Skeletal muscle satellite cell (primary cell): ENCODE measurements around the gene ZDHHC14.

ENCODE experiments used
- H3K27me3 ChIP-seq: 2 replicates; pipeline ENCODE4 v1.7.0; 2013; ENCODE audit warnings: low read length; ENCODE audit not compliant: control insufficient read depth, insufficient read depth
- H3K36me3 ChIP-seq: 2 replicates; pipeline ENCODE4 v1.7.0; 2013; ENCODE audit warnings: mild to moderate bottlenecking, control low read depth, low read length; ENCODE audit not compliant: insufficient read depth
- H3K4me1 ChIP-seq: 2 replicates; pipeline ENCODE4 v1.7.0; 2013; ENCODE audit warnings: low read length; ENCODE audit not compliant: control insufficient read depth, insufficient read depth
- H3K4me2 ChIP-seq: 2 replicates; pipeline ENCODE4 v1.7.0; 2013; ENCODE audit warnings: mild to moderate bottlenecking, low read length
- H3K4me3 ChIP-seq: 2 replicates; pipeline ENCODE4 v1.7.0; 2013; ENCODE audit warnings: low read length
- H3K9ac ChIP-seq: 2 replicates; pipeline ENCODE4 v1.7.0; 2013; ENCODE audit warnings: mild to moderate bottlenecking, low read depth, low read length, moderate library complexity
- H3K9me3 ChIP-seq: replicated peaks from 2 replicates; pipeline ENCODE4 v1.7.0; 2013; ENCODE audit warnings: mild to moderate bottlenecking, control low read depth, low read length

ZDHHC14 gene

DNA sequence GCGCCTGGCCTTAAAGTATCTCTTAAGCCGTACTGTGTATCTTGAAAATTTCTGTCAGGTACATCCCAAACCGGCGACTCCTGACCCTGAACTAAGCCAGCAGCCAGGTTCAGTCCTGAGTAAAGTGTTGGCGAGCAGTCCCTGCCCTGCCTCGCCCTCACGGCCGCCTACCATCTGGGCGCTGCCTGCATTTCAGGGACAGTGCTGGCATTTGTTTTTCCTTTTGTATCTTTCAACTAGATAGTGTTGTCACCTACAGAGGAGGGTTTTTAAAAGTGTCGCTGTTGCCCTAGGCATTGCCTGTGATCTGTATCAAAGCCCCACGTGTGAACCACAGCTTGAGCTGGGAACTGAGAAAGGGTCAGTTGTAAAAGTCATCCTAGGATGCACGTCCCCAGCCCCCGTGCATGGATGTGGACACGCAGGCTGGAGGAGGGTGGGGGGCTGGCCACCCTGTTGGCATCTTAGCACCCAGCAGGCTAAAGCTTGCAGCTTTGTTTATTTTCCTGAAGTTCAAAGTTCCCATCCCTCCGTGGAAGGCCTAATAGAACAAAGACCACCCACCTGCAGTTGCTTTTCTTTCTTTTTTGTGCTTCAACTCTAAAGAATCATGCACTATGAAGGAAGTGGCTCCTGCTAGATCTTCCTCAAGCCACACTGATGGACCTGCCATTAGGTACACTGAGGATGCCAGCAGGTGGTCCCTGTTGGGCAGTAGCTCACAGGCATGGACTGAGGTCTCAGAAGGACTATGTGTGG is 136.8 kb downstream of the ZDHHC14 start:
- H3K4me2 ChIP-seq = no peak overlapping the region
- no peaks in the 10 kb centered on the region for H3K9me3 ChIP-seq
- peaks cover 7% of the 10 kb centered on the region for H3K4me1 ChIP-seq
- no peak overlapping the region for H3K4me3 ChIP-seq
- H3K9ac ChIP-seq = no peak overlapping the region
- H3K27me3 ChIP-seq = no peaks in the 10 kb centered on the region
- no peaks in the 10 kb centered on the region for H3K36me3 ChIP-seq

DNA sequence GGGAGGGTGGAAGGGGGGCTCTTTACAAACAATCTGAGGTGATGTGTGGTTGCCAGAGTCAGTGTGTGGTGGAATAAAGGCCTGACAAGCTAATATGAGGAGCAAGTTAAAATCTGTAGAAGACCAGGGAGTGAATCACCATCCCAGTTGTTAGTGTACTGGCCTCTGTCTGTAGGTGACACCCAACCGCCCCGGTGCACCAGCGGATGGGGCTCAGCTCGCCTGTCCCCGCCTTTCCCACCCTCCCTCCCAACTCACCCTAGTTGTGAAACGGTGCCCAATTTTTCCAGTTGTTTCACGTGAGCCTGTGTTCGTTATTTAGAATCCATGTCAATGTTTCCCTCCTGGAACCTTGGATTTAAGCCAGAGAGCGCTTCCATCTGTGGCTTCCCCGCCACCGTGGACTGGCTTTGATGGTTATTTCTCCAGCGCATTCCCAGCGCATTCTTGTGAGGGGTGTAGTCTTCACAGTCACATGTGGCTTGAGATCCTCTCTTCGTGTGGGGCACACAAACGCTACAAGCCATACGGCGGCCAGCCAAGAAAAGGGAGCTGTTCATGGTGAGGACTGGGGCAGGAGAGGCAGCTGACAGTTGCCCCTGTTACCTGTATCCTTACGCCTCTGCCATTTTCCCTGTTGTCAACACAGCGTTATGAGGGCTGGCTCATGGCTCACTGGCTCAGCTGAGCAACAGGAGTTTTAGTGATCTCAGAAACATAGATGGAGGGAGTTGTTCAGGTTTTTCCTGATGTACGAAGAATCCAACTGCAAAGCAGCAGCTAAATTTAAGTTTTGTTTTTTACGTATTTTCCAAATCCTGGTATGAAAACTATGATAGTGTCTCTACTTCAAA is 137.6 kb downstream of the ZDHHC14 start:
- Histone ChIP-seq H3K9ac (no peak overlapping the region), H3K4me3 (no peak overlapping the region), H3K4me2 (no peak overlapping the region)

DNA sequence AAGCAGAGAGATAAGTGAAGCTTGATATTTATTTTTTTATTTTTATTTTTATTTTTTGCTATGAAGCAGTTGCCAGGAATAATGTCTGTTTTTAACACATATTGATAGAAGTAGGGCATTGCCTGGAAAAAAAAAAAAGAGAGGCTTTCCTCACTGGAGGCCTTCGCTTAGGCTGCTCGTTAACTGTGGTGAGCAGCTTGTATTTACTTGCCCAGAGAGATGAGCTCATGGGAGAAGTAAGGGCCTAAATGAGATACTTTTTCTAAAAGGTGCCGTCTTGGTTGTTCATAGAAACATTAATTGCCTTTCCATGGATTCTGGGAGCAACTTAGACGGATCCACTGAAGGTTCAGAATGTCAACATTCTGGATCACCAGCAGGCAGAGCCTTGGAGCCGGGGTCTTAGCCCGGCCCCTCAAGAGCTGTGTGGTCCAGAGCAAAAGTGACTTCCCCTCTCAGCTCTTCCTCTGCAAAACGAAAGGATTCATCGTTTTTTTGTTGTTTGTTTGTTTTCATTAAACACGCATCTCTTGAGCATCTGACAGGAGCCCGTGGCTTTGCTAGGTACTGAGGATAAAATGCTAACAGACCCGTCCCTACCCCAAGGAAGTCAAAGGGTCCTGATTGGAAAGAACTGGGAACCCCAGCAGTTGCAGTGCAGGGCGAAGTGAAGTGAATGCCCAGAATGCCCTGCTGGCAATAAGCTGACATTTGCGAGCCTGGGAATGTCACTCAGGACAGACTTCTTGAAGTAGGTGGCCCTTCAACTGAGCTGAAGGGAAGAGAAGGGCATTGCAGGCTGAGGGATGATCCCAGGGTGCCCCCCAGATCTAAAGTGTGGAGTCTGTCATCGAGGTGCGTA is 138.5 kb downstream of the ZDHHC14 start:
- H3K36me3 ChIP-seq = no peaks in the 10 kb centered on the region
- no peaks in the 10 kb centered on the region for H3K9me3 ChIP-seq
- H3K4me1 ChIP-seq = peaks cover 7% of the 10 kb centered on the region
- H3K9ac ChIP-seq = no peak overlapping the region
- no peaks in the 10 kb centered on the region for H3K27me3 ChIP-seq
- H3K4me2 ChIP-seq = no peak overlapping the region
- no peak overlapping the region for H3K4me3 ChIP-seq

More for the DNA sequence above, 137.6 kb downstream of the ZDHHC14 start:
- Histone ChIP-seq H3K9me3 (no peaks in the 10 kb centered on the region), H3K27me3 (no peaks in the 10 kb centered on the region), H3K4me1 (peaks cover 7% of the 10 kb centered on the region), H3K36me3 (no peaks in the 10 kb centered on the region)

DNA sequence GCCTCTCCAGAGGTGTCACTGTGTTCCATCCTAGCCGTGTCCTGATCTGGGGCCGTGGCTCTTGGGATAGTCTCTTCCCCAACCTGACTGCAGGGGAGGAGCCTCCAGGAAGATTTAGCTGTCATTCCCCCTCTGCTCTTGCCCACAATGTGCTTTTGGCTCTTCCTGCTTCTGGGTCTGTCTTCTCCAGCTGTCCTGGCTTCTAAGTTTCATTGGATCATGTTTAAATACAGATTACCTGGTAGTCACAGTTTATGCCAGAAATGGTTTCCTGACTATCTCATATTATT is 139.1 kb downstream of the ZDHHC14 start:
- H3K36me3 ChIP-seq = no peaks in the 10 kb centered on the region
- H3K9ac ChIP-seq = no peak overlapping the region
- peaks cover 2% of the 10 kb centered on the region for H3K4me1 ChIP-seq
- no peaks in the 10 kb centered on the region for H3K9me3 ChIP-seq
- H3K4me2 ChIP-seq = no peak overlapping the region
- H3K4me3 ChIP-seq = no peak overlapping the region
- H3K27me3 ChIP-seq = no peaks in the 10 kb centered on the region

DNA sequence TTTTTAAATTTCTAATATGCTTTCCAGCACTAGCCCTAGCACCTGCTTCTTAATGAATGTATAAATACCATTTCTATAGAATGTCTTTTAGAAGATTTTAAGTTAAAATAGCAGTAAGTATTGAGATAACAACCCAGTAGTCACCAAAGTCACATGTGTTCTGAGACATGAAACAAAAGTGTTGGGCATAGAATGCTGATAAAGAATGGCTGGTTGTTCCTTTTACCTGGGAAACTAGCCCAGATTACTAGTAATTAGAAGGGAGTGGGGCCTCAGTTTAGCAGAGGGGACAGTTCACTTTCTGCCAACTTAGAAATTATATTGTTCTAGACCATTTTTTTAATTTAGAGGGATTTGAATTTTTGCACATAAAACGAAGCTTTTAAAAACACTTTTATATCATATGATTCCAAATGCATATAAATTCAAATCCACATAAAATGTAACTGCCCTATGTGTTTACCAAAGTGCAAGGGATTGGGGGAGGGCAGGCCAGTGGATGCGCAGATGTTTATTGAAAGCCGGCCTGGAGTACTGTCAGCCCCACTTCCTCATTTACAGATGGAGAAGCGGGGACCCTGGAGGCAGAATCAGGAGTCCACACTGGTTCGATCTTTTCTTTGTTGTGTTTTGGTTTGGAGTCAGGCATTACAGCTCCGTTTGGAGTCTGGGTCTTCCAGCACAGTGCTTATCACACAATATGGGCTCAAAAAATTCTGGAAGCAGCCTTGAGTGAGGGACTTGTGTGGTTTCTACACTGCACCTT is 139.8 kb downstream of the ZDHHC14 start:
- Histone ChIP-seq H3K9ac (no peak overlapping the region), H3K4me2 (no peak overlapping the region)

DNA sequence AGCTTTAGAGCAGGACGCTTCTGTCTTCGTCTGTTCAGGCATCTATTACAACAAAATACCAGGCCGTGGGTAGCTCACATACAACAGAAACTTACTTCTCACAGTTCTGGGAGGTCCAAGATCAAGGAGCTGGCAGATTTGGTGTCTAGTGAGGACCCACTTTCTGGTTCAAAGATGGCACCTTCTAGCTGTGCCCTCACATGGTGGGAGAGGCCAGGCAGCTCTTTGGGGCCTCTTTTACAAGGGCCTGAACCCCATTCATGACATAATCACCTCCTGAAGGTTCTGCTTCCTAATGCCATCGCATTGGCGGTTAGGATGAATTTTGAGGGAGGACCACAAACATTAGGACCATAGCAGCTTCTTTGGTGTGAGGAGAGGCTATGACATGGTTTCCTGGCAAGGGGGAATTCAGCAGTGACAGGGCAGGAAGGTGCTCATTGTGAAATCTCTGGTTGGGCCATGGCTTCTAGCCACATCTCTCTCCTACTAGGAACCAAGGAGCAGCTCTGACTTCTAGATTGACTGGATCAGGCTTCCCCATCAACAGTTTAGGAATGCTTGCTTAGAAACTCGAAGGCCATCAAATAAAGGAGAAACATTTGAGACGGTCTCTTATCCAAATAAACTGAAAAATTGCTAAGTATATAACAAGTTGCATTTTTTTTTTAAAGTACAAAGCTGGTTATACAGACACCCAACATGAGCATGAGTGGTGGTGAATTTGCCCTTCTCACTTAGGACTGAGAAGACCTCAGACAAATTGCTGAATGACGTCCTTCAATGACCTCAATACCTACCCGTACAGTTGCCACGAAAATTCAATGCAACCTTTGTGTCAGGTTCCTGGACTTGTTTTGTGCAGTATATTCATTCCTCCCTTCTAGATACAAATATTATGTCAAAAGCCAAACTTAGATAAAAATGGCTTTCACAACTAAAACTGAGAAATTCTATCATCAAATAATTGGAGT is 140.7 kb downstream of the ZDHHC14 start:
- Histone ChIP-seq H3K9ac (no peak overlapping the region), H3K4me3 (no peak overlapping the region), H3K4me1 (no peaks in the 10 kb centered on the region), H3K4me2 (no peak overlapping the region), H3K27me3 (no peaks in the 10 kb centered on the region), H3K9me3 (no peaks in the 10 kb centered on the region), H3K36me3 (no peaks in the 10 kb centered on the region)

More for the DNA sequence above, 139.8 kb downstream of the ZDHHC14 start:
- no peaks in the 10 kb centered on the region for H3K36me3 ChIP-seq
- no peak overlapping the region for H3K4me3 ChIP-seq
- H3K4me1 ChIP-seq = no peaks in the 10 kb centered on the region
- H3K9me3 ChIP-seq = no peaks in the 10 kb centered on the region
- H3K27me3 ChIP-seq = no peaks in the 10 kb centered on the region

DNA sequence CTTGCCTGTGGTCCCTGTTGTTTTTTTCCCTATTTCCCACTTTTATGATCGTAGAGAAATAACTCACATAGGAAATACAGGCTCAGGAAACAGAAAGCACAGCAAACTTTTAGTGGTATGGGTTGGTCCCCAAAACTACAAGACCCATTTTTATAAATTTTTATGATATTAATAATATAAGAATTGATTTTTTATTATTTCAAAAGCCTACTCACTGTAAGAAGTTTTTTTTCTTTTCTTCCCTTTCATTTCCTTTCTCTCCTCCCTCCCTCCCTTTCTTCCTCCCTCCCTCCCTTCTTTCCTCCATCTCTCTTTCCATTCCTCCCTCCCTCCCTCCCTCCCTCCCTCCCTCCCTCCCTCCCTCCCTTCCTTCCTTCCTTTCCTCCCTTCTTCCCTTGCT is 141.5 kb downstream of the ZDHHC14 start:
- Histone ChIP-seq H3K4me1 (no peaks in the 10 kb centered on the region), H3K36me3 (no peaks in the 10 kb centered on the region), H3K27me3 (no peaks in the 10 kb centered on the region), H3K9ac (no peak overlapping the region), H3K4me3 (no peak overlapping the region), H3K4me2 (no peak overlapping the region), H3K9me3 (no peaks in the 10 kb centered on the region)

DNA sequence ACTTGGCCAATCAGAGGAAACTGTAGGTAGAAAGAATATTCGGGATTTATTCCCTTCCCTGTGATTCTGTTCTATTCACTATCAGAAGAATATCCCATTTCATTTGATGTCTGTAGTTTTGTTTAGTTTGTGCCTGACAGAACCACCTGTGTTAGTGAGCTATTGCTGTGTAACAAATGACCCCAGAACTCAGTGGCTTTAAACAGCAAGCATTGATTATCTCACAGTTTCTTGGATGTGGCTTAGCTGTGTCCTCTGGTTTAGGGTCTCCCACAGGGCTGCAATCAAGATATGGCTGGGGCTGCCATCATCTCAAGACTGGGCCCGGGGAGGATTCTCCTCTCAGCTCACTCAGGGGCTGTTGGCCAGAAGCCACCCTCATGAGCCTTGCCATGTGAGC is 143.7 kb downstream of the ZDHHC14 start:
- H3K9ac ChIP-seq = no peak overlapping the region
- no peaks in the 10 kb centered on the region for H3K9me3 ChIP-seq
- no peaks in the 10 kb centered on the region for H3K36me3 ChIP-seq
- H3K27me3 ChIP-seq = no peaks in the 10 kb centered on the region
- no peak overlapping the region for H3K4me2 ChIP-seq
- no peaks in the 10 kb centered on the region for H3K4me1 ChIP-seq
- H3K4me3 ChIP-seq = no peak overlapping the region

DNA sequence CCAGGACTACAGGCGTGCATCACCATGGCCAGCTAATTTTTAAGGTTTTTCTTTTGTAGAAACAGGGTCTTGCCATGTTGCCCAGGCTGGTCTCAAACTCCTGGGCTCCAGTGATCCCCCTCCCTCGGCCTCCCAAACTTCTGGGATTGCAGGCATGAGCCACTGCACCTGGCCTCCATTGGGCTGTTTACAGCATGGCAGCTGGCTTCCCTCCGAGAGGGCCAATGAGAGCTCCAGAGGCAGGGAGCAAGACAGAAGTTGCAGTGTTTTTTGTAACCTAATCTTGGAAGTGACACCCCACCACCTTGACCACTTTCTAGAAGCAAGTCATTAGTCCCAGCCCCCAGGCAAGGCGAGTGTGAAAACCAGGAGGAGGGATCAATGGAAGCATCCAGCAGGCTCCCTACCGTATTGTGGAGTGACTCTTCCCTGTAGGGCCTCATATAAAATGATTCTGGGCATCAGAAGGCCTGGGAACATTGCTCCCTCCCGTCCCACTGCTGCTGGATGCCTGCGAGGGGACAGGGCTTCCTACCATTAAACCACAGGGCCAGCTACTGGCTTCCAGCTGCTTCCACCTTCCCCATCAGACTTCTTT is 144.4 kb downstream of the ZDHHC14 start:
- Histone ChIP-seq H3K4me3 (no peak overlapping the region), H3K4me2 (no peak overlapping the region), H3K36me3 (no peaks in the 10 kb centered on the region), H3K27me3 (no peaks in the 10 kb centered on the region), H3K9me3 (no peaks in the 10 kb centered on the region), H3K4me1 (no peaks in the 10 kb centered on the region), H3K9ac (no peak overlapping the region)

DNA sequence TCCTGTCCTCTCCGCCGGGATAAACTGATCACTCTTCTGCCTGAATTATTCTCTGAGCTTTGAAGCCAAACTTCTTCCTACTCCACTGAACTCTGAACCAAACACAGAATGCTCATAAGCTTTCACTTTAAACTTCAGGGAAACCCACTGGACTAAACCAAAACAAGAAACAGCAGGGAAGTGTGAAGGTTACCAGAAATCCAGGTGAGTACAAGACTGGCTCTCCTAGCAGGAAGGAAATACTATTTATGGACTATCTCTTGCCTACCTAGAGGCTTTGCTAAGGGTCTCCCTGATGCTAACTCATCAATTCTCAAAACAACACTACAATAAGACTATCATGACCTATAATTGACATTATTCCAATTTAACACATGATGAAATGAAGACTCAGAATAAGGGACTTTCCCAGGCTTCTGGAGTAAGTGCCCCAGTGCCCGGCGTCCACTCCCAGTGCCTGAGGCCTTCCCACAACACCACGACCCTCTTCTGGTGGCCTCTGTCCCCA is 145.0 kb downstream of the ZDHHC14 start:
- Histone ChIP-seq H3K4me3 (no peak overlapping the region), H3K4me1 (no peaks in the 10 kb centered on the region), H3K9me3 (no peaks in the 10 kb centered on the region), H3K4me2 (no peak overlapping the region), H3K9ac (no peak overlapping the region), H3K36me3 (no peaks in the 10 kb centered on the region), H3K27me3 (no peaks in the 10 kb centered on the region)
